NCI-H69 (cell line): ENCODE data around the gene HIPK2.
A peak's percentile ranks its signal among the peaks of the same experiment; 100 is the strongest.

ENCODE experiments used
- DNase-seq: peaks from one replicate; lab custom pipeline; 2025; lab: John Stamatoyannopoulos, UW

The HIPK2 gene

GRCh38 chr7:139588632-139589031 lies 189.2 kb downstream of the HIPK2 start:
- no peak for DNase-seq

- DNase-seq = no peak
These were observed 190.3 kb downstream of the HIPK2 start for GRCh38 chr7:139587535-139587934.

GRCh38 chr7:139586286-139586685 lies 191.5 kb downstream of the HIPK2 start:
- DNase-seq = no peak

GRCh38 chr7:139585042-139585441 lies 192.8 kb downstream of the HIPK2 start:
- DNase-seq = no peak

- DNase-seq = no peak
These were observed 193.8 kb downstream of the HIPK2 start for GRCh38 chr7:139583826-139584553.

- no peak for DNase-seq
These were observed 195.1 kb downstream of the HIPK2 start for GRCh38 chr7:139582671-139583155.

- no peak for DNase-seq
These were observed 195.6 kb downstream of the HIPK2 start for GRCh38 chr7:139582130-139582650.

GRCh38 chr7:139580435-139580834 lies 197.4 kb downstream of the HIPK2 start:
- no peak for DNase-seq

GRCh38 chr7:139576179-139576973 lies 201.4 kb downstream of the HIPK2 start:
- DNase-seq = no peak

- DNase-seq = no peak
These were observed 202.5 kb downstream of the HIPK2 start for GRCh38 chr7:139575338-139575680.

GRCh38 chr7:139574618-139575337 lies 203.0 kb downstream of the HIPK2 start:
- DNase-seq = no peak

GRCh38 chr7:139573871-139574270 lies 203.9 kb downstream of the HIPK2 start:
- DNase-seq = no peak

- DNase-seq = no peak
These were observed 205.0 kb downstream of the HIPK2 start for GRCh38 chr7:139572704-139573385.

- no peak for DNase-seq
These were observed 205.7 kb downstream of the HIPK2 start for GRCh38 chr7:139572071-139572470.

GRCh38 chr7:139571651-139572050 lies 206.1 kb downstream of the HIPK2 start:
- no peak for DNase-seq

GRCh38 chr7:139571190-139571589 lies 206.6 kb downstream of the HIPK2 start:
- DNase-seq = no peak

- DNase-seq = no peak
These were observed 207.2 kb downstream of the HIPK2 start for GRCh38 chr7:139570626-139571025.

- DNase-seq = peak; percentile 15
These were observed 207.7 kb downstream of the HIPK2 start for GRCh38 chr7:139570119-139570518.

GRCh38 chr7:139568813-139569490 lies 208.8 kb downstream of the HIPK2 start:
- no peak for DNase-seq

GRCh38 chr7:139568346-139568675 lies 209.5 kb downstream of the HIPK2 start:
- DNase-seq = no peak

GRCh38 chr7:139567647-139568345 lies 210.0 kb downstream of the HIPK2 start:
- DNase-seq = no peak
